GM19438 (cell line): ENCODE data around the gene PSMC3IP.

ENCODE experiments used
- ATAC-seq: cut with Tn5 transposase; IDR thresholded peaks from one replicate; pipeline ENCODE4 v1.9.1; 2021; ENCODE audit warnings: low read depth; ENCODE audit not compliant: unreplicated experiment

The PSMC3IP gene

GRCh38 chr17:42586514-42587230 is 9.1 kb upstream of the PSMC3IP start:
- no peak for ATAC-seq

- ATAC-seq = no peak
Observed at GRCh38 chr17:42585353-42585752, 7.8 kb upstream of the PSMC3IP start.

DNA sequence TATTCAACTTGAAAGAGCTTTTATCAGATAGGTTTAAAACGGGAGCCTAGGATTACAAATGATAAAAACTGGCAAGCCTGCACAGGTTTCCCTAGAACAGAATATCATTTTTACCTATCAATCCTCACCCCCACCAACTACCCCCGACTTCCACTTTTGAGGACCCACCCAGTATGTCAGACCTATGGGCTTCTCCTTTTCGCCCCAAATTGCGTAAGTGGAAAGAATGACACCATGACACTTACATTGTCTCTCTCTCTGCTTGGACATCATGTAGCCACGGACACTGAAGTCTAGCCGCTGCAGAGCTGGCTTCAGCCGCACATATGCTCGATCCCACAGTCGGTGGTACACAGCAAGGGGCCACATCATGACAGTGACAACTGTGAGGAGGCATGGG is 7.4 kb upstream of the PSMC3IP start:
- no peak for ATAC-seq

- ATAC-seq = no peak
Observed at GRCh38 chr17:42581744-42582270, 4.3 kb upstream of the PSMC3IP start.

DNA sequence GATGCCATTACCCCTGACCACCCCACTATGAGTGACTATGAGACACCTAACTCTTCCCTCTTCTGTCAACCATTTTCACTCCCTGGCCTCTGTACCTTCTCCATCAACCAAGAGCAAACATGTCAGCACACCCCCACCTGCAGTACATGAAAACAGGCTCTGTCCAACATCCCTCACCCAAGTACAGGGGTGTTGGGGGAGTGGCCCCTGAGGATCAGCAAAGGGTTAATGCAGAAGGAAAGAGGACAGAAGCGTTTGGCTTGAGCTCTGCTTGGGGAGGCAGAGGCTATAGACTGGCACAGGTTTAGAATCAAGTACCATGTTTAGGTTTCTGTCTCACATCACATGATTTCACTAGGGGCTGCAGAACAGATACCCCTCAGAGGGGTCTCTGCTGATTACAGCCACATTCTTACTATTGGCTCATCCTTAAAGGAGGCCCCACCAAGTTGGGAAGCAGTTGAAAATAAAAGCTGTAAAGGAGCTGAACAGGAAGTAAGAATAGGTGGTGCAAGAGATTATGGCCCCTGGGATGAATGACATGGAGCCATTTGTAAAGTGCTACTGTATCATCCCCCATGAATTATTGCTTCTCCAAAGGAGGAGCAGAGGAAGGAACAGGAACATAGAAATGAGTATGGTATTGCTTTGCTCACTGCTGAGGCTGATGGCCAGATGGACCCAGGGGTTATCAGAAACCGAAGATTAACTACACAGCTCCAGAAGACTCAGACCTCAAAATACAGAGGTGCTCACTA is 2.4 kb upstream of the PSMC3IP start:
- no peak for ATAC-seq

DNA sequence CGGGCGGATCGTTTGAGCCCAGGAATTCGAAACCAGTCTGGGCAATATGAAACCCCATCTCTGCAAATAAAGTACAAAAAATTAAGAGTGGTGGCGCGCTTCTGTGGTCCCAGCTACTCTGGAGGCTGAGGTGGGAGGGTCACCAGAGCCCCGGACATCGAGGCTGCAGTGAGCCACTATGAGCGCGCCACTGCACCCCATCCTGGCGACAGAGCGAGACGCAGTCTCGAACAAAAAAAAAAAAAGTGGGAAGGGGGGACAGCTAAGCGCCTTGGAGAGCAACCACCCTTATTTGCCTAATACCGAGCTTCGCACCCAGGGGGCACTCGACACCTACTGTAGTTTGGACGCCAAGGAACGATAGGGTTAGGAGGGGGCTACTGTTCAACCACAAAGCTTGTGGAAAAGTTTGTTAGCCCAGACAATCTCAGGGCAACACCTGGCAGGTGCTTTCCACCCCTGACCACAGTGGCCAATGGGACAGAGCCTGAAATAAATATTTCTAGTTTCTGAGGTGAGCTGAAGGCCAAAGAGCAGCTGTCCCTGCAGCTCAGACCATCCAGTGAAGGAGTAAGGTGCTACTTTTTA is 847 bp upstream of the PSMC3IP start:
- no peak for ATAC-seq

DNA sequence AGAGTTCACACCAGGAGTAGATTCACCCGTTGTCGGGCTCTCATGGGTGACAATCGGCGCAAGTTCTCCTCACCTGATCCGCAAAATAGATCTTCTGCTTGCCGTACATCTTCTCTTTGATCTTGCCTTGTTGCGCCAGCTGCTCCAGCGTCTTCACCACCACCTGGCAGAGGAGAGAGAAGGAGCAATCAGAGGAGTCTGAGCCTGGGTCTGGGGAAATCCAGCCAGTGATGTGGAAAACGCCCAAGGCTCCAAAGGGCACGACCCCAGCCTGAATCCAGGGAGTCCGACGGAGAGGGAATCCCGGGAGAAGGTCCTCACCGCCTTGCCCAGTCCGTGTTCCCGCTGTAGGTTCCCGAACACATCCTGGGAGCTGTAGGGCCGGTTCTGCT is 393 bp downstream of the PSMC3IP start:
- ATAC-seq = no peak

DNA sequence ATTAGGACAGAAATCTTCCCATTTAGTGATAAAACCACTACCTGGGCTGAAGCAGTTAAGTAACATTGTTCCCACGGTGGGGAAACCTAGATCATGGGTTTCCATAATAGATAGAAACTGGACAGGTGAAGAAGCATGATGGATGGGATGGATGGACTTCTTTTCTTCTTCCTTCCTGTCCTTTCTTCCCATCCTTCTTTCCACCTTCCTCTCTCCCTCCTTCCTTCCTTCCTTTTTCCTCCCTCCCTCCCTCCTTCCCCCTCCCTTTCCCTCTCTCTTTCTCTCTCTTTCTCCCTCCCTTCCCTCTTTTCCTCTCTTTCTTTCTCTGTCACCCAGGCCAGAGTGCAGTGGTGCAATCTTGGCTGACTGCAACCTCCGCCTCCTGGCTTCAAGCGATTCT is 3.1 kb downstream of the PSMC3IP start:
- ATAC-seq = no peak

- no peak for ATAC-seq
Observed at GRCh38 chr17:42573095-42573494, 4.4 kb downstream of the PSMC3IP start.

- ATAC-seq = no peak
Observed at GRCh38 chr17:42571435-42572225, 5.9 kb downstream of the PSMC3IP start.

- ATAC-seq = no peak
Observed at GRCh38 chr17:42568341-42569111, 9.0 kb downstream of the PSMC3IP start.

GRCh38 chr17:42566883-42567573 is 10.5 kb downstream of the PSMC3IP start, which contains the start of gene MLX:
Gene MLX, plus strand, starts transcription at chr17:42567100. Its CDS starts 25 bp downstream, at chr17:42567125.
- ATAC-seq = no peak

- no peak for ATAC-seq
Observed at GRCh38 chr17:42566215-42566882, 11.2 kb downstream of the PSMC3IP start.

DNA sequence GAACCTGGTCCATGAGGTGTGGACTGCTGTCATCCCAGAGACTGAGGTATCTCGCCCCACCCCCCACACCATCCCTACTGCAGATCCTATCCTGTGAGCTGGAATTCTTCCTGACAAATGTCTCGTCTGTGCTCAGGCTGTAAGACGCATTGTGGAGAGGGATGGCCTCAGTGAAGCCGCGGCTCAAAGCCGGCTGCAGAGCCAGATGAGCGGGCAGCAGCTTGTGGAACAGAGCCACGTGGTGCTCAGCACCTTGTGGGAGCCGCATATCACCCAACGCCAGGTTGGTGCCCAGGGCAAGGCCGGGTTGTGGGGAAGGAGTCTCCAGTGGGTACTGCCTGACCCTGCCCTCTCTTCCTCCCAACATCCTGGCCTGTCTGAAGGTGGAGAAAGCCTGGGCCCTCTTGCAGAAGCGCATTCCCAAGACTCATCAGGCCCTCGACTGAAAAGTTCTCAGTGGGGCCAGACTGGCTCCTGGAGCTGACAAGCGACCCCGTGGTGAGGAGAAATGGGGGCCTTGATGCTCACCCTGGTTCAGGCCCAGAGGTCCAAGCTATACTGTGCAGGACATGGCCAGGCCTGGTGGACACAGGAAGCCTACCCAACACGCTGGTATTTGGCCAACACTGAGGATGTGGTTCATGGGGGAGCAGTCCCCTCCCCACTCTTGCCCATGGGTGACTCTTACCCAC is 11.9 kb downstream of the PSMC3IP start:
- no peak for ATAC-seq

GRCh38 chr17:42564815-42565522 is 12.6 kb downstream of the PSMC3IP start:
- ATAC-seq = no peak

- ATAC-seq = no peak
Observed at GRCh38 chr17:42563950-42564349, 13.6 kb downstream of the PSMC3IP start.

DNA sequence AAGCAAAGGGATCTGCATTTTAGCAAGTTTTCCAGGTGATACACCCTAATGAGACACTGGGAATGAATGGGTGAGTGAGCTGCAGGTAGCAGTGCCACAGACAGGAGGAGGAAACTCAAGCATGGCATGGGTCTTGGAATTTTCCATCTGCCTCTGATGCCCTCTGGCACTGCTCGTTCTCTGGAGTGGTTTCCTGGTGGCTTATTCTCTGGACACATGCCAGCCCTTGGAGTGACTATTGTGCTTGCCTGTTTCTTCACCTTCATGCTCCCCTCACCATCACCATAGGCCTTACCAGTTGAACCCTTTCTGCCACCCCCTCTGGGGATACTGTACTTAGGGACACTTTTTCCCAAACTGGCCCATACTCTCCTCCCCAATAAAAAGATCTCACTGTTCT is 14.0 kb downstream of the PSMC3IP start:
- ATAC-seq = no peak

- no peak for ATAC-seq
Observed at GRCh38 chr17:42563143-42563509, 14.4 kb downstream of the PSMC3IP start.
